ENCODE measurements around the gene TULP1. TPM values are rescaled to one million over a fixed set of nuclear protein-coding genes. Genes with fewer than 3 reads are reported as not detected.

Gene TULP1
- total RNA-seq, 1 experiment from 2014 or later, result not detected

DNA sequence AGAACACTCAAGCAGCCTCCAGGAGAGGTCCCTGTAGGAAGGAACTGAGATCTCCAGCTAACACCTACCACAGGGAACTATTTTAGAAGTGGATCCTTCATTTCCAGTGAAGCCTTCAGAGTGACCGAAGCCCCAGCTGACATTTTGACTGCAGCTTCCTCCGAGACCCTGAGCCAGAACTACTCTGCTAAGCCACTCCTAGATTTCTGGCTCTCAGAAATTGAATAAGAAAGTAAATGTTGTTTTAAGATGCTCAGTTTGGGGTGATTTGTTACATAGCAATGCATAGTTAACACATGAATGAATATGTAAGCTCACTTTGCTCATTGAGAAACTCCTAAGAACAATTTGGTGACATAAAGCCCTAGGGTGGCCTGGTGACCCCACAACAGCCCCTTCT is 5.5 kb downstream of the TULP1 start:
- BruUV-seq (replicated peaks), result no TSS peak
- H3K4me2 ChIP-seq, result no peak overlapping the region
- ChIA-PET CTCF (no interaction called here), POLR2A (ENCODE audit: unreplicated experiment) (interaction anchor here (0.7 kb wide), 2 partner anchors 22 to 241 kb away, joined by 7 to 28 read pairs; no protein-coding TSS in a partner anchor)
- no peaks in the 10 kb centered on the region for H3K27me3 ChIP-seq (ENCODE audit: insufficient read depth, low read depth)
- no peaks in the 10 kb centered on the region for H3K9me2 ChIP-seq (ENCODE audit: insufficient read depth)
- no peaks in the 10 kb centered on the region for H3K36me3 ChIP-seq (ENCODE audit: low read depth)
- H2AFZ ChIP-seq, result no peak overlapping the region
- TF ChIP-seq, protein P1, sequence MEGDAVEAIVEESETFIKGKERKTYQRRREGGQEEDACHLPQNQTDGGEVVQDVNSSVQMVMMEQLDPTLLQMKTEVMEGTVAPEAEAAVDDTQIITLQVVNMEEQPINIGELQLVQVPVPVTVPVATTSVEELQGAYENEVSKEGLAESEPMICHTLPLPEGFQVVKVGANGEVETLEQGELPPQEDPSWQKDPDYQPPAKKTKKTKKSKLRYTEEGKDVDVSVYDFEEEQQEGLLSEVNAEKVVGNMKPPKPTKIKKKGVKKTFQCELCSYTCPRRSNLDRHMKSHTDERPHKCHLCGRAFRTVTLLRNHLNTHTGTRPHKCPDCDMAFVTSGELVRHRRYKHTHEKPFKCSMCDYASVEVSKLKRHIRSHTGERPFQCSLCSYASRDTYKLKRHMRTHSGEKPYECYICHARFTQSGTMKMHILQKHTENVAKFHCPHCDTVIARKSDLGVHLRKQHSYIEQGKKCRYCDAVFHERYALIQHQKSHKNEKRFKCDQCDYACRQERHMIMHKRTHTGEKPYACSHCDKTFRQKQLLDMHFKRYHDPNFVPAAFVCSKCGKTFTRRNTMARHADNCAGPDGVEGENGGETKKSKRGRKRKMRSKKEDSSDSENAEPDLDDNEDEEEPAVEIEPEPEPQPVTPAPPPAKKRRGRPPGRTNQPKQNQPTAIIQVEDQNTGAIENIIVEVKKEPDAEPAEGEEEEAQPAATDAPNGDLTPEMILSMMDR (conservative IDR thresholded peaks at IDR 0.05), result no peak
- no peak for TF ChIP-seq EZH2 (IDR thresholded peaks at IDR 0.05; ENCODE audit: low read depth)
- DNase-seq, result no peak
- no peak overlapping the region for H3K27ac ChIP-seq
- H3K79me2 ChIP-seq (ENCODE audit: low read depth), result no peaks in the 10 kb centered on the region
- intact Hi-C loops (cut with micrococcal nuclease; ENCODE audit: unreplicated experiment), result no loop called here
- H3F3A ChIP-seq (ENCODE audit: insufficient read depth, low read depth), result no peaks in the 10 kb centered on the region; the same call in 1 of the 2 replicates
- H4K20me1 ChIP-seq (ENCODE audit: insufficient read depth), result no peaks in the 10 kb centered on the region
- H3K4me3 ChIP-seq, result no peak overlapping the region
- H3K4me1 ChIP-seq (replicated peaks; ENCODE audit: insufficient read depth), result no peaks in the 10 kb centered on the region
- H3K9me3 ChIP-seq (ENCODE audit: insufficient read depth, low read depth), result no peaks in the 10 kb centered on the region

DNA sequence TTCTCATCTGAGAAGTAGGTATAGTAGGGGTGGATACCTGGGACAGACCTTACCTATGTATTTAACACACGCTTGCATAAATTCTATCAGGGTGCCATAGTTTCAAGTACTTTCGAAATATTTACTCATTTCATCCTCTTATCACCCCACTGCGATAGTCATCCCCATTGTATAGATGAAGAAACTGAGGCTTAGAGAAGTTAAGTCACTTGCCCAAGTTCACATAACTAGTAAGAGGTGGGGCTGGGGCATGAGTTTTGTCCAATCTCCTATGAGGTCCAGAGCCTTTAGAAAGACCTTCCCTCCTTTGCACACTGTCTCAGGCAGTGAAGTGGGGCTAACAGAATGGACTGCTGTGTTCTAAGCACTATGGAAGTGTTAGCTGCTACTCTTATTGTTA is 6.2 kb downstream of the TULP1 start:
- ChIA-PET POLR2A (ENCODE audit: unreplicated experiment) (no interaction called here), CTCF (no interaction called here)
- TF ChIP-seq, protein P1 (conservative IDR thresholded peaks at IDR 0.05), result no peak
- TF ChIP-seq EZH2 (IDR thresholded peaks at IDR 0.05; ENCODE audit: low read depth), result no peak
- Histone ChIP-seq H4K20me1 (ENCODE audit: insufficient read depth) (no peaks in the 10 kb centered on the region), H3K4me1 (replicated peaks; ENCODE audit: insufficient read depth) (no peaks in the 10 kb centered on the region), H3K27ac (no peak overlapping the region), H3K4me2 (no peak overlapping the region), H3K9me3 (ENCODE audit: insufficient read depth, low read depth) (no peaks in the 10 kb centered on the region), H2AFZ (no peak overlapping the region), H3F3A (ENCODE audit: insufficient read depth, low read depth) (no peaks in the 10 kb centered on the region; the same call in 1 of the 2 replicates), H3K4me3 (no peak overlapping the region), H3K27me3 (ENCODE audit: insufficient read depth, low read depth) (no peaks in the 10 kb centered on the region), H3K79me2 (ENCODE audit: low read depth) (no peaks in the 10 kb centered on the region), H3K36me3 (ENCODE audit: low read depth) (no peaks in the 10 kb centered on the region), H3K9me2 (ENCODE audit: insufficient read depth) (no peaks in the 10 kb centered on the region)
- DNase-seq, result no peak
- intact Hi-C loops (cut with micrococcal nuclease; ENCODE audit: unreplicated experiment), result no loop called here
- BruUV-seq (replicated peaks), result no TSS peak

DNA sequence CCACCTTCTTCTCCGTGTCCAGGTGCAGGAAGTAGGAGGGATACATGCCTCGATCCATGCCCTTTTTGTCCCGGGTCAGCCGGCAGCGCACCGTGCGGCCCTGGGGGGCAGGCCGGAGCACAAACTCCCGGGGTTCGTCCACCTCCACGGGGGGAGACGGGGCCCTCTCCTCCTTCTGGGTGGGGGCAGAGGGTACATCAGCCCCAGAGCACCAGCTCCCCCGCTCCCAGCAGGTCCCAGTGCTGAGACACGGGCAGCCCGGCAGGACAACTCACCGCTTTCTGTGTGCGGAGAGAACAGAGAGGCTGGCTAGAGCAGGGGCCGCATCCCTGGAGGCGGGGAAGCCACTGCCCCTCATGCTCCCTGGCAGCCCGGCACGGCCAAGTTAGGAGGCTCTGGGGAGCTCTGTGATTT is 6.7 kb downstream of the TULP1 start:
- Histone ChIP-seq H3K79me2 (ENCODE audit: low read depth) (no peaks in the 10 kb centered on the region), H2AFZ (no peak overlapping the region), H3K36me3 (ENCODE audit: low read depth) (no peaks in the 10 kb centered on the region), H3K4me3 (no peak overlapping the region), H3K27ac (no peak overlapping the region), H3K9me3 (ENCODE audit: insufficient read depth, low read depth) (no peaks in the 10 kb centered on the region), H3K9me2 (ENCODE audit: insufficient read depth) (no peaks in the 10 kb centered on the region), H3K4me2 (no peak overlapping the region), H4K20me1 (ENCODE audit: insufficient read depth) (no peaks in the 10 kb centered on the region), H3K27me3 (ENCODE audit: insufficient read depth, low read depth) (no peaks in the 10 kb centered on the region), H3K4me1 (replicated peaks; ENCODE audit: insufficient read depth) (no peaks in the 10 kb centered on the region), H3F3A (ENCODE audit: insufficient read depth, low read depth) (peaks cover 2% of the 10 kb centered on the region; the same call in 1 of the 2 replicates)
- TF ChIP-seq EZH2 (IDR thresholded peaks at IDR 0.05; ENCODE audit: low read depth), result no peak
- TF ChIP-seq, protein P1 (conservative IDR thresholded peaks at IDR 0.05), result no peak
- ChIA-PET POLR2A (ENCODE audit: unreplicated experiment) (no interaction called here), CTCF (no interaction called here)
- no TSS peak for BruUV-seq (replicated peaks)
- no peak for DNase-seq
- intact Hi-C loops (cut with micrococcal nuclease; ENCODE audit: unreplicated experiment), result no loop called here

All from PC-9 (cell line).